Stomach smooth muscle (tissue), 2 donors: Measurements from ENCODE around the gene TNKS2.

Experiments
- H3K27ac ChIP-seq: one replicate; pipeline ENCODE4 v1.7.0; 2013; ENCODE audit warnings: mild to moderate bottlenecking, low read length, inconsistent platforms
- H3K27me3 ChIP-seq, 2 donors: one replicate each; pipeline ENCODE4 v1.7.0; 2013; ENCODE audit warnings: low read length in 2 of 2; ENCODE audit not compliant: insufficient read depth in 2 of 2, control insufficient read depth in 1 of 2
- H3K36me3 ChIP-seq, 2 donors: one replicate each; pipeline ENCODE4 v1.7.0; 2013; ENCODE audit warnings: low read length in 2 of 2; ENCODE audit not compliant: control insufficient read depth in 2 of 2, insufficient read depth in 2 of 2
- H3K4me1 ChIP-seq: one replicate; pipeline ENCODE4 v1.7.0; 2013; ENCODE audit warnings: low read length; ENCODE audit not compliant: control insufficient read depth, insufficient read depth
- H3K4me3 ChIP-seq, 2 donors: one replicate each; pipeline ENCODE4 v1.7.0; 2013; ENCODE audit warnings: low read length in 2 of 2
- H3K9ac ChIP-seq, 2 donors: one replicate each; pipeline ENCODE4 v1.7.0; 2013; ENCODE audit warnings: low read length in 2 of 2, mild to moderate bottlenecking in 1 of 2
- H3K9me3 ChIP-seq, 2 donors: one replicate each; pipeline ENCODE4 v1.7.0; 2013; ENCODE audit warnings: low read length in 2 of 2; ENCODE audit not compliant: control insufficient read depth in 2 of 2
- donor health status: healthy.
- donor health status: Pancreatic carcinoma.

TNKS2 gene

GRCh38 chr10:91864744-91865143, 66.5 kb downstream of the TNKS2 start:
- peaks cover 25 to 31% of the 10 kb centered on the region in 2 donors for H3K36me3 ChIP-seq

GRCh38 chr10:91865562-91866081, 67.4 kb downstream of the TNKS2 start:
- H3K9ac ChIP-seq, result no peak overlapping the region

More at GRCh38 chr10:91864744-91865143, 66.5 kb downstream of the TNKS2 start:
- Histone ChIP-seq H3K27me3 (no peaks in the 10 kb centered on the region), H3K4me1 (no peaks in the 10 kb centered on the region), H3K27ac (no peak overlapping the region), H3K9ac (no peak overlapping the region), H3K4me3 (no peak overlapping the region), H3K9me3 (no peaks in the 10 kb centered on the region)

GRCh38 chr10:91875156-91875555, 76.9 kb downstream of the TNKS2 start:
- no peak overlapping the region for H3K9ac ChIP-seq
- no peaks in the 10 kb centered on the region for H3K9me3 ChIP-seq
- H3K4me1 ChIP-seq, result no peaks in the 10 kb centered on the region
- H3K27me3 ChIP-seq, result no peaks in the 10 kb centered on the region
- no peak overlapping the region for H3K4me3 ChIP-seq
- H3K27ac ChIP-seq, result no peak overlapping the region
- H3K36me3 ChIP-seq, result no peaks in the 10 kb centered on the region

More at GRCh38 chr10:91865562-91866081, 67.4 kb downstream of the TNKS2 start:
- H3K27ac ChIP-seq, result no peak overlapping the region
- no peaks in the 10 kb centered on the region for H3K4me1 ChIP-seq
- no peaks in the 10 kb centered on the region for H3K27me3 ChIP-seq
- no peaks in the 10 kb centered on the region for H3K9me3 ChIP-seq
- no peak overlapping the region for H3K4me3 ChIP-seq
- peaks cover 19 to 22% of the 10 kb centered on the region in 2 donors for H3K36me3 ChIP-seq

GRCh38 chr10:91875779-91876178, 77.6 kb downstream of the TNKS2 start:
- Histone ChIP-seq H3K9ac (no peak overlapping the region), H3K4me1 (no peaks in the 10 kb centered on the region), H3K9me3 (no peaks in the 10 kb centered on the region), H3K36me3 (no peaks in the 10 kb centered on the region), H3K27ac (no peak overlapping the region), H3K27me3 (no peaks in the 10 kb centered on the region), H3K4me3 (no peak overlapping the region)

GRCh38 chr10:91879515-91880170, 81.4 kb downstream of the TNKS2 start:
- Histone ChIP-seq H3K4me3 (no peak overlapping the region), H3K9ac (no peak overlapping the region), H3K4me1 (peaks cover 9% of the 10 kb centered on the region), H3K27me3 (no peaks in the 10 kb centered on the region), H3K36me3 (no peaks in the 10 kb centered on the region), H3K27ac (no peak overlapping the region), H3K9me3 (no peaks in the 10 kb centered on the region)

- H3K27ac ChIP-seq, result no peak overlapping the region
Measured at GRCh38 chr10:91880310-91880709, 82.1 kb downstream of the TNKS2 start.

GRCh38 chr10:91883549-91884444, 85.6 kb downstream of the TNKS2 start:
- Histone ChIP-seq H3K4me3 (peak overlapping the region in 1 of 2 donors; percentile 54), H3K4me1 (peaks cover 11% of the 10 kb centered on the region), H3K9me3 (no peaks in the 10 kb centered on the region), H3K9ac (peak overlapping the region in 1 of 2 donors; percentile 29), H3K27ac (peak overlapping the region; percentile 18), H3K27me3 (no peaks in the 10 kb centered on the region), H3K36me3 (no peaks in the 10 kb centered on the region)

More at GRCh38 chr10:91880310-91880709, 82.1 kb downstream of the TNKS2 start:
- Histone ChIP-seq H3K27me3 (no peaks in the 10 kb centered on the region), H3K4me3 (no peak overlapping the region), H3K9me3 (no peaks in the 10 kb centered on the region), H3K36me3 (no peaks in the 10 kb centered on the region), H3K4me1 (peaks cover 11% of the 10 kb centered on the region), H3K9ac (no peak overlapping the region)

- no peaks in the 10 kb centered on the region for H3K9me3 ChIP-seq
- peak overlapping the region; percentile 18 for H3K27ac ChIP-seq
- no peak overlapping the region for H3K4me3 ChIP-seq
Measured at GRCh38 chr10:91884536-91884935, 86.3 kb downstream of the TNKS2 start.

GRCh38 chr10:91885362-91886079, 87.3 kb downstream of the TNKS2 start:
- Histone ChIP-seq H3K4me3 (no peak overlapping the region), H3K27me3 (peaks cover 0 to under 1% of the 10 kb centered on the region in 2 donors), H3K27ac (no peak overlapping the region), H3K9me3 (no peaks in the 10 kb centered on the region), H3K9ac (no peak overlapping the region), H3K36me3 (no peaks in the 10 kb centered on the region), H3K4me1 (peaks cover 11% of the 10 kb centered on the region)

More at GRCh38 chr10:91884536-91884935, 86.3 kb downstream of the TNKS2 start:
- no peaks in the 10 kb centered on the region for H3K27me3 ChIP-seq
- H3K36me3 ChIP-seq, result no peaks in the 10 kb centered on the region
- H3K4me1 ChIP-seq, result peaks cover 11% of the 10 kb centered on the region
- no peak overlapping the region for H3K9ac ChIP-seq

- H3K4me3 ChIP-seq, result peak overlapping the region; percentile 58 to 78
- peaks cover 0 to 2% of the 10 kb centered on the region in 2 donors for H3K27me3 ChIP-seq
- no peak overlapping the region for H3K27ac ChIP-seq
- H3K9me3 ChIP-seq, result no peaks in the 10 kb centered on the region
- H3K9ac ChIP-seq, result peak overlapping the region; percentile 47 to 56
- peaks cover 11% of the 10 kb centered on the region for H3K4me1 ChIP-seq
- H3K36me3 ChIP-seq, result no peaks in the 10 kb centered on the region
Measured at GRCh38 chr10:91886954-91887271, 88.7 kb downstream of the TNKS2 start.
